Subcutaneous adipose tissue (tissue), 4 donors: ENCODE measurements around the gene PCDHGA1. TPM values are rescaled to one million over a fixed set of nuclear protein-coding genes. Genes with fewer than 3 reads are reported as not detected.

ENCODE experiments used
- CTCF ChIP-seq: fragments of 450-650 bp; IDR thresholded peaks from one replicate; pipeline ENCODE4 v1.5.1; 2016; ENCODE audit warnings: low read depth, mild to moderate bottlenecking, control low read depth, antibody characterized with exemption, moderate library complexity
- total RNA-seq, 4 donors: library from RNA; depleted of rRNA; stranded (reverse); fragments of >200 nt; gene quantifications; one replicate each; pipeline ENCODE4 v1.1.0, GENCODE V29; 2016

The PCDHGA1 gene
- total RNA-seq, 4 donors from 2014 or later: under 0.01 to 0.38 (median 0.33) TPM

DNA sequence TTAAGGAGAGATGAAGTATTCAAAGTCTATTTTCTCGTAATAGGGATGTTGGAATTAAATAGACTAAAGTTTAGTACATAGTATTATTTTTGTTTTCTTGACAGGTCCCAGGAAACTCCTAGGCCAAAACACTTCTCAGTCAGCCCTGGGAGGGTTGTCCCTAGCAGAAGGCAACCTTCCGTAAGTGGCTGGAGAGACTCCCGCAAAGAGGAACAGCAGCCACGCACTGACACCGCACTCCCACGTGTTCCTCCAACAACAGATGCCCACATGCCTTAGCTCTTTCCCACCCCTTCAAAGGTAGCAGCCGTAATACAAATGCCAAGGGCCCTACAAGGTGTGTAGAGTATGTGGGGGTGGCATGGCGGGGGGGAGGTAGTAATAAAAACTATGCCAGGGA is 187.0 kb downstream of the PCDHGA1 start:
- TF ChIP-seq CTCF: no peak

- no peak for TF ChIP-seq CTCF
Observed at GRCh38 chr5:141517880-141518617, 187.7 kb downstream of the PCDHGA1 start.

DNA sequence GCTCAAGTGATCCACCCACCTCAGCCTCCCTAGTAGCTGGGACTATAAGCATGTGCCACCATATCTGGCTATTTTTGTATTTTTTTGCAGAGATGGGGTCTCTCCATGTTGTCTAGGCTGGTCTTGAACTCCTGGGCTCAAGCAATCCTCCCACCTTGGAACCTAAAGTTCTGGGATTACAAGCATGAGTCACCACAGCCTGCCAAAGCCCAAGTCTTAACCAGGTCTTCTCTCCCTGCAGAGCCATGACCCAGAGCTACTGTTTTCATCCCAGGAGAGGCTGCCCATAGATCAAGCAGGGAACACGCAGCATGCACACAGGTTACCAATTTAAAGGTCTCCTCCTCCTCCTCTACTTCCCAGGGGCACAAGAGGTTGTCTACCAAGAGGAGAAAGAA is 188.3 kb downstream of the PCDHGA1 start:
- no peak for TF ChIP-seq CTCF

DNA sequence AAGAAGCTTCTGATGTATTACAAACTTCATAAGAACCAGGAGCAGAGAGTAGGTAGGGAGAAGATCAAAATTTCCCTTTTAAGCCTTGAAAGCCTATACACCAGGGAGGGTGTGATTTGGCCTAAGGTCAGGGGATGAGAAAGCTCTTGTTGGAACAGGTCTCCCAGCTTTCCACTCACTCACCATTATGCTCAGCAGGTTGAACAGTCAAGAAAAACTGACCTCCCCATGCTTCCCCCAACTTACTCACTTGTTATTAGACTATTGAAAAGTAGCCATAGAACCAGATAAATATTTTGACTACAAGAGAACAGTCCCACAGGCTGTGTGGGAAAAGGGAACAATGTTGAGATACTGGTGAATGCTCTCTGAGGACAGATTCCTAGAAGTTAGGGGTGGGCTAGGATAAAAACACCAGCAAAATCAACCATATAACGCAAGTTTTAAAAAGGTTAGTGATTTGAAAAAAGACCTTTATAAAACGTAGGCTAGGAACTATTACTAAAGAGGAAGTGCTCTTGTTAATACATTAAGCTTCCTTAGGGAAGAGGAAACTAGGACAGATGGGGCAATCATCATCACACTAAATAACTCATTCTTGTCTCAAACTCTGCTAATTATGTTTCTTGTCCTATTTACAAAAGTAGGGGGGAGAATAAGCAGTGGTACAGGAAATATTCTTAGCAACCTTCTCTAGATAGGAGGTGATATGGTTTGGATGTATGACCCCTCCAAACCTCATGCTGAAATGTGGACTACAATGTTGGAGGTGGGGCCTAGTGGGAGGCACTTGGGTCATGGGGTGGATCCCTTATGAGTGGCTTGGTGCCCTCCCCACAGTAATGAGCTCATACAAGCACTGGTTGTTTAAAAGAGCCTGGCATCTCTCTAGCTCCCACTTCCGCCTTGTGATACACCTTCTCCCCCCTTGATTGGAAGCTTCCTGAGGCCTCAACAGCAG is 189.6 kb downstream of the PCDHGA1 start:
- TF ChIP-seq CTCF: no peak

GRCh38 chr5:141521244-141521781 is 191.0 kb downstream of the PCDHGA1 start:
- TF ChIP-seq CTCF: no peak

DNA sequence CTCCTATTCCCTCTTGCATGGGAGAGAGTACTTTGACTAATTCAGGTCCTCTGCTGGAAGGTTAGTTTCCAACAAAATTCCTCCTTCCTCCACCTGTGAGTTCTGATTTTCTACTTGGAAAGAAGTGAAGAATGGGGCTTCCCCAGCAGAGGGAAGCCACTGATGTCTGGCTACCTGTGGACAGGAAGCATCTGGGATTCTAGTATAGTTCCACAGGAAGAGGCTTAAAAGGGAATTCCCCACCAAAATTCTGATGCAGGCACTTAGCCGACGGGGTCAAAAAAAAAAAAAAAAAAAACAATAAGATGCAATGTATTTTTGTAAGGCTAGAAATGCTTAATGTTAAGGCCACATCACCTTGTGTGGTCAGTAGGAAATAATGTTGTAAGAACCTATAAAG is 192.0 kb downstream of the PCDHGA1 start:
- no peak for TF ChIP-seq CTCF

DNA sequence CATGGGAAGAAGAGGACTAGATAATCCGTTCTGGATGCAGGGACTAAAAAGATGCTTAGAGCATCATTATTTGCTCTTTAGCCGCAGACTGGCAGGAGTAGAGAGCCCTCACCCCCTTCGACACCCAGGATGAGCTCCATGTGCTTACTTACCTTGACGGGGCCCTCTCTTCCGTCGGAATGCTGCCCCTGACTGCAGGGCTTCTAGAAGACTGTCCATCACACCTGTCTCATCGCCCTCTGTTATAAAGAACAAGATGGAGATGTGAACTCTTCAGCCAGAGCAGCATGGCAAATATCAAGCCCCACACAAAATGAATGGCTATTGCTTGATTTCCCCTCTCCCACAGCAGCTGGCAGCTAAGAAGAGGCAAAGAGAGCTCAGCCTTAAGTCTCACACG is 193.7 kb downstream of the PCDHGA1 start:
- TF ChIP-seq CTCF: no peak
